Neuronal stem cell (in vitro differentiated cells): ENCODE measurements around the gene CSNK1G2.

Experiments
- DNase-seq: peaks from one replicate; pipeline ENCODE4 v3.0.0-alpha.2; 2013; ENCODE audit warnings: low spot score
- H2AFZ ChIP-seq: one replicate; pipeline ENCODE4 v1.6.1; 2013; ENCODE audit warnings: mild to moderate bottlenecking, low read length, inconsistent platforms
- H2AK5ac ChIP-seq: 2 replicates; pipeline ENCODE4 v1.6.1; 2013; ENCODE audit warnings: low read depth, mild to moderate bottlenecking, inconsistent platforms, low read length, moderate library complexity, mixed read lengths
- H2BK120ac ChIP-seq: 2 replicates; pipeline ENCODE4 v1.6.1; 2013; ENCODE audit warnings: low read depth, mild to moderate bottlenecking, inconsistent platforms, low read length, moderate library complexity, mixed read lengths
- H2BK12ac ChIP-seq: one replicate; pipeline ENCODE4 v1.6.1; 2013; ENCODE audit warnings: low read length, inconsistent platforms
- H2BK15ac ChIP-seq: 2 replicates; pipeline ENCODE4 v1.6.1; 2013; ENCODE audit warnings: mild to moderate bottlenecking, low read length, inconsistent platforms, mixed read lengths
- H2BK5ac ChIP-seq: one replicate; pipeline ENCODE4 v1.6.1; 2013; ENCODE audit warnings: inconsistent platforms, mild to moderate bottlenecking, low read length, moderate library complexity
- H3K14ac ChIP-seq: one replicate; pipeline ENCODE4 v1.6.1; 2013; ENCODE audit warnings: low read length, inconsistent platforms
- H3K18ac ChIP-seq: 2 replicates; pipeline ENCODE4 v1.6.1; 2013; ENCODE audit warnings: low read length, inconsistent platforms
- H3K23ac ChIP-seq: 2 replicates; pipeline ENCODE4 v1.6.1; 2013; ENCODE audit warnings: low read depth, mild to moderate bottlenecking, mixed read lengths, low read length, inconsistent platforms; ENCODE audit not compliant: poor library complexity
- H3K27ac ChIP-seq: replicated peaks from 3 replicates; pipeline ENCODE4 v1.5.1; 2013; ENCODE audit warnings: low read length, inconsistent platforms
- H3K27me3 ChIP-seq, 3 experiments: 2 replicates each; pipeline ENCODE4 v1.6.1; 2013; ENCODE audit warnings: low read length in 3 of 3, mild to moderate bottlenecking in 2 of 3, inconsistent platforms in 1 of 3, low read depth in 1 of 3, mixed read lengths in 1 of 3, moderate library complexity in 1 of 3; ENCODE audit not compliant: control insufficient read depth in 3 of 3, insufficient read depth in 3 of 3
- H3K36me3 ChIP-seq, 2 donors: replicated peaks in 1 of 2; 2 replicates each; pipeline ENCODE4 v1.6.1; 2013; ENCODE audit warnings: low read length in 2 of 2; ENCODE audit not compliant: control insufficient read depth in 2 of 2, insufficient read depth in 2 of 2
- H3K4ac ChIP-seq: 2 replicates; pipeline ENCODE4 v1.6.1; 2013; ENCODE audit warnings: inconsistent platforms, mild to moderate bottlenecking, low read length, moderate library complexity
- H3K4me1 ChIP-seq, 2 donors: 1 replicate in 1 of 2; 2 replicates in 1 of 2; pipeline ENCODE4 v1.6.1; 2013; ENCODE audit warnings: low read length in 2 of 2, low read depth in 1 of 2; ENCODE audit not compliant: control insufficient read depth in 2 of 2, insufficient read depth in 1 of 2
- H3K4me2 ChIP-seq: one replicate; pipeline ENCODE4 v1.6.1; 2013; ENCODE audit warnings: mild to moderate bottlenecking, low read length, inconsistent platforms; ENCODE audit not compliant: insufficient read depth, poor library complexity, severe bottlenecking
- H3K4me3 ChIP-seq, 2 donors: 2 replicates each; pipeline ENCODE4 v1.5.1; 2013; ENCODE audit warnings: low read length in 2 of 2, mild to moderate bottlenecking in 2 of 2, inconsistent platforms in 1 of 2, moderate library complexity in 1 of 2
- H3K79me1 ChIP-seq: one replicate; pipeline ENCODE4 v1.6.1; 2013; ENCODE audit warnings: low read depth, mild to moderate bottlenecking, inconsistent platforms, low read length, moderate library complexity
- H3K9ac ChIP-seq: one replicate; pipeline ENCODE4 v1.6.1; 2013; ENCODE audit warnings: mild to moderate bottlenecking, low read depth, low read length, inconsistent platforms; ENCODE audit not compliant: poor library complexity
- H3K9me3 ChIP-seq, 2 donors: replicated peaks in 1 of 2; 2 replicates each; pipeline versions ENCODE3 to v1.6.1; 2013; ENCODE audit warnings: low read length in 2 of 2, mild to moderate bottlenecking in 2 of 2, inconsistent platforms in 1 of 2, low read depth in 1 of 2, mixed read lengths in 1 of 2, moderate library complexity in 1 of 2; ENCODE audit not compliant: control insufficient read depth in 2 of 2, insufficient read depth in 1 of 2
- H4K8ac ChIP-seq: one replicate; pipeline ENCODE4 v1.6.1; 2013; ENCODE audit warnings: low read depth, mild to moderate bottlenecking, inconsistent platforms, low read length, moderate library complexity
- H4K91ac ChIP-seq: one replicate; pipeline ENCODE4 v1.6.1; 2013; ENCODE audit warnings: low read length, low read depth, mild to moderate bottlenecking, inconsistent platforms; ENCODE audit not compliant: poor library complexity
- WGBS, 2 donors: extraction: QIAGEN DNeasy Blood & Tissue Kit; methylation state at CpG; one replicate each; pipeline ENCODE4 v1.1.7; 2013; ENCODE audit warnings: missing lambda C conversion rate in 2 of 2, mixed read lengths in 1 of 2; ENCODE audit not compliant: insufficient read length in 2 of 2, insufficient replicate concordance in 1 of 2; ENCODE audit errors: extremely low coverage in 2 of 2; 5-methylcytosine and 5-hydroxymethylcytosine counted together

CSNK1G2 gene

DNA sequence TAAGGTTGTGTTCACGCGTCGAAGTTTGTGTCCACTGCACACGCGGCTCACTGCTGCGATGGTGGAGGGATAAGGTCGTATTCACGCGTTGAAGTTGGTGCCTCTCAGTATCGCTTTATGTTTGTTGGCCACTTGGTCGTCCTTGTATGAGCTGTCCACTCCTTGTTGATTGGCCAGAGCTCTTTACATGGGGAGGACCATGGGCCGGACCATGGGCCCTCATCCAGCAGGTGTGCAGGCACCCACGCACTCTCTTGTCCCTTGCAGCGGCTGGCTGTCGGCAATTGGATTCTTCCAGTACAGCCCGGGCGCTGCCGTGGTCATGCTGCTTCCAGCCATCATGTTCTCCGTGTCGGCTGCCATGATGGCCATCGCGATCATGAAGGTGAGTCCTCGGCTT, 18.2 kb upstream of the CSNK1G2 start:
- Histone ChIP-seq H2AFZ (no peak overlapping the region), H3K4me1 (no peaks in the 10 kb centered on the region), H3K9me3 (peaks cover 0 to 4% of the 10 kb centered on the region in 2 donors), H3K4ac (no peak overlapping the region), H3K36me3 (peaks cover 50 to 73% of the 10 kb centered on the region in 2 donors), H3K23ac (peak overlapping the region; percentile 44), H2BK5ac (no peak overlapping the region), H3K79me1 (no peaks in the 10 kb centered on the region), H3K18ac (no peak overlapping the region), H2BK120ac (no peak overlapping the region), H3K14ac (no peak overlapping the region), H4K8ac (no peak overlapping the region), H2BK12ac (no peak overlapping the region), H3K27ac (no peak overlapping the region), H2AK5ac (no peak overlapping the region), H3K27me3 (no peaks in the 10 kb centered on the region), H3K4me3 (peak overlapping the region in 1 of 2 donors; percentile 47), H3K4me2 (no peak overlapping the region), H2BK15ac (no peak overlapping the region), H3K9ac (no peak overlapping the region), H4K91ac (no peak overlapping the region)
- no peak for DNase-seq
- no CpG with 5 or more reads among the region's 23 CpGs for WGBS, 2 donors

DNA sequence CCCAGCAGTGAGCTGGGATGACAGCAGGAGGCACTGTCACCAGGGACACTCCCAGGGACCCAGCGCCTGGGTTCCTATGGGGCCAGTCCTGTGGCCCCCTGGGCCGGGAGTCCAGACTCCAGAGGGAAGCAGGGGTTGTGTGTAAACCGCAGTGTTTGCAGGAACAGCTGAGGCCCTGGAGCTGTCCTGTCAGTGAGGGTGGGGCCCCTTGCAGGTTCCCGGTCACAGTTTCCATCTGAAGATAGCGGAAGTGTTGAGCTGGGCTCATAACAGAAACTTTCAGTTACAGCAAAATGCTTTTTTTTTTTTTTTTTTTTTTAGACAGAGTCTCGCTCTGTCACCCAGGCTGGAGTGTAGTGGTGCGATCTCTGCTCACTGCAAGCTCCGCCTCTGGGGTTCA, 17.7 kb upstream of the CSNK1G2 start:
- Histone ChIP-seq H3K36me3 (peaks cover 45 to 68% of the 10 kb centered on the region in 2 donors), H3K27me3 (no peaks in the 10 kb centered on the region), H3K9ac (no peak overlapping the region), H3K14ac (peak overlapping the region; percentile 21), H2AK5ac (no peak overlapping the region), H3K18ac (no peak overlapping the region), H3K4ac (no peak overlapping the region), H3K23ac (peak overlapping the region; percentile 44), H3K79me1 (no peaks in the 10 kb centered on the region), H3K4me2 (no peak overlapping the region), H2AFZ (no peak overlapping the region), H3K4me1 (no peaks in the 10 kb centered on the region), H4K8ac (no peak overlapping the region), H2BK12ac (no peak overlapping the region), H3K4me3 (no peak overlapping the region), H3K9me3 (peaks cover 0 to 4% of the 10 kb centered on the region in 2 donors), H2BK120ac (no peak overlapping the region), H2BK5ac (no peak overlapping the region), H3K27ac (no peak overlapping the region), H2BK15ac (no peak overlapping the region), H4K91ac (no peak overlapping the region)
- DNase-seq: no peak
- WGBS, 2 donors: no CpG with 5 or more reads among the region's 8 CpGs

DNA sequence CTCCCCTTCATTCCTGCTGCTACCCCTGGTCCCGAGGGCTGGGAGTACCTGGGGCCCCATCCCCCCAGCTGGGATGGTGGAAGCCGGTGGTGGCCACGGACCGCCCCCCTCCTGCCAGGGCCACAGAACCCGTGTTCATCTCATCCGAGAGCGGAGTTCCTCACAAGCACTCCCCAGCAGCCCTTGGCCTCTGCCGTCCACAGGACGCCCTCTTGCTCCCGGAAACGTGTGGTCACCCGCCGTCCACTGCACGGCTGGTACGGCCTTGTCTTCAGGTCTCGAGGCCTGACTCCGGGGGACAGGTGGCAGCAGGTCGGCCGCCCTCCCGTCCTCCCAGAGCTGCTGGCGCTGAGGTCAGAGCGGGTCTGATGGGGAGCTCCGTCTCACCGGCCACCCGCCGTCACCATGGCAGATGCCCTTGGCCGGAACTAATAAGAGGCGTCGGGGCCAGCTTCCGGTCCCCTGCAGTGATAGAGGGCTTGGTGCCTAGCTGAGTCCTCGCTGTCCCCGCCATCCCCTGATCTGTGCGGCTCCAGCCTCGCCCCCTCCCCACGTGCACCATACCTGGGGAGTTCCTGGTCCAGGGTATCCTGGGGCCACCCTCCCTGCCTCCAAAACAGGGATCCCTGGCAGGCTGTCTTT, 16.5 kb upstream of the CSNK1G2 start:
- Histone ChIP-seq H2BK120ac (no peak overlapping the region), H4K8ac (no peak overlapping the region), H3K4ac (no peak overlapping the region), H3K27ac (no peak overlapping the region), H2BK15ac (no peak overlapping the region), H3K9ac (no peak overlapping the region), H3K27me3 (peaks cover 0 to 4% (median 0%) of the 10 kb centered on the region in 3 experiments), H3K36me3 (peaks cover 38 to 59% of the 10 kb centered on the region in 2 donors), H3K23ac (peak overlapping the region; percentile 65), H3K4me1 (peaks cover 0 to 3% of the 10 kb centered on the region in 2 donors), H3K14ac (peak overlapping the region; percentile 38), H3K4me2 (no peak overlapping the region), H3K18ac (no peak overlapping the region), H3K79me1 (no peaks in the 10 kb centered on the region), H3K4me3 (no peak overlapping the region), H2BK5ac (no peak overlapping the region), H2AFZ (no peak overlapping the region), H3K9me3 (peaks cover 0 to 4% of the 10 kb centered on the region in 2 donors), H2AK5ac (no peak overlapping the region), H2BK12ac (no peak overlapping the region), H4K91ac (no peak overlapping the region)
- no peak for DNase-seq
- WGBS, 2 donors: no CpG with 5 or more reads among the region's 35 CpGs

GRCh38 chr19:1925544-1925943, 15.4 kb upstream of the CSNK1G2 start:
- WGBS, 2 donors: no CpG with 5 or more reads among the region's 16 CpGs
- Histone ChIP-seq H3K27ac (no peak overlapping the region), H3K4ac (no peak overlapping the region), H2AK5ac (no peak overlapping the region), H3K27me3 (peaks cover 0 to 4% (median 0%) of the 10 kb centered on the region in 3 experiments), H3K36me3 (peaks cover 31 to 49% of the 10 kb centered on the region in 2 donors), H3K23ac (no peak overlapping the region), H3K14ac (no peak overlapping the region), H2BK15ac (no peak overlapping the region), H3K79me1 (no peaks in the 10 kb centered on the region), H2BK120ac (no peak overlapping the region), H3K9ac (peak overlapping the region; percentile 72), H3K18ac (no peak overlapping the region), H3K9me3 (peaks cover 0 to 4% of the 10 kb centered on the region in 2 donors), H3K4me3 (no peak overlapping the region), H4K91ac (no peak overlapping the region), H3K4me2 (no peak overlapping the region), H2AFZ (no peak overlapping the region), H4K8ac (no peak overlapping the region), H2BK12ac (peak overlapping the region; percentile 30), H3K4me1 (peaks cover 3 to 4% of the 10 kb centered on the region in 2 donors), H2BK5ac (no peak overlapping the region)
- DNase-seq: no peak
